Gastroesophageal sphincter (tissue), 3 donors: ENCODE measurements around the gene COX10.
"Not testable (repeated sequence)": the region's sequence is repeated elsewhere in the genome, so short reads cannot be mapped to it uniquely, and the experiment has no call there.

Source experiments
- POLR2A ChIP-seq, 2 donors: fragments of 450-650 bp; IDR thresholded peaks; one replicate each; pipeline ENCODE4 v1.6.1; 2017; ENCODE audit warnings: antibody characterized with exemption in 2 of 2, mild to moderate bottlenecking in 2 of 2, moderate library complexity in 1 of 2
- TF ChIP-seq, protein P1 (sequence below), 4 experiments: fragments of 200-600 bp in 2 of 4; fragments of 450-650 bp in 2 of 4; sonication (generic) in 1 of 4; IDR thresholded peaks; one replicate each; pipeline ENCODE4 v1.5.1; 2017 to 2019; ENCODE audit warnings: antibody characterized with exemption in 4 of 4, mild to moderate bottlenecking in 2 of 4, moderate library complexity in 2 of 4

DNA sequence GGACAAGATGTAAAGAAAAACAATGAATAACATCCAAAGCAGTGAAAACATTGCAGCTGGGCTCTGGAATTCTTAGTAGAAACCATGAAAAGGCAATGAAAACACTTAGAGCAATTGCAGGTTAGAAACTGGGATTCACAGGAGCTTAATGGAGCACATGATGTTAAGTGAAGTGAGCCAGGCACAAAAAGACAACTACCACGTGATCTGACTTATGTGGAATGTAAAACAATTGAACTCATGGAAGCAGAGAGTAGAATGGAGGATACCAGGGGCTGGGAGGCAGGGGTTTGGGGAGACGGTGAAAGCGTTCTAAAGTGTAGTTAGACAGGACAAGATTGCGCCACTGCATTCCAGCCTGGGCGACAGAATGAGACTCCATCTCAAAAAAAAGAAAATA, 170.0 kb downstream of the COX10 start:
- TF ChIP-seq, protein P1, sequence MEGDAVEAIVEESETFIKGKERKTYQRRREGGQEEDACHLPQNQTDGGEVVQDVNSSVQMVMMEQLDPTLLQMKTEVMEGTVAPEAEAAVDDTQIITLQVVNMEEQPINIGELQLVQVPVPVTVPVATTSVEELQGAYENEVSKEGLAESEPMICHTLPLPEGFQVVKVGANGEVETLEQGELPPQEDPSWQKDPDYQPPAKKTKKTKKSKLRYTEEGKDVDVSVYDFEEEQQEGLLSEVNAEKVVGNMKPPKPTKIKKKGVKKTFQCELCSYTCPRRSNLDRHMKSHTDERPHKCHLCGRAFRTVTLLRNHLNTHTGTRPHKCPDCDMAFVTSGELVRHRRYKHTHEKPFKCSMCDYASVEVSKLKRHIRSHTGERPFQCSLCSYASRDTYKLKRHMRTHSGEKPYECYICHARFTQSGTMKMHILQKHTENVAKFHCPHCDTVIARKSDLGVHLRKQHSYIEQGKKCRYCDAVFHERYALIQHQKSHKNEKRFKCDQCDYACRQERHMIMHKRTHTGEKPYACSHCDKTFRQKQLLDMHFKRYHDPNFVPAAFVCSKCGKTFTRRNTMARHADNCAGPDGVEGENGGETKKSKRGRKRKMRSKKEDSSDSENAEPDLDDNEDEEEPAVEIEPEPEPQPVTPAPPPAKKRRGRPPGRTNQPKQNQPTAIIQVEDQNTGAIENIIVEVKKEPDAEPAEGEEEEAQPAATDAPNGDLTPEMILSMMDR (IDR thresholded peaks at IDR 0.05), result not testable (repeated sequence)
- not testable (repeated sequence) for TF ChIP-seq POLR2A (IDR thresholded peaks at IDR 0.05)
